HCT116 (cell line): ENCODE measurements around the gene CPLANE2. TPM values are rescaled to one million over a fixed set of nuclear protein-coding genes. Genes with fewer than 3 reads are reported as not detected.

Experiments
- ATAC-seq: fragments of 200-7000 bp; cut with Tn5 transposase; 2 replicates; pipeline ENCODE4 v1.9.1; 2020; ENCODE audit warnings: mild to moderate bottlenecking, moderate library complexity
- BruUV-seq: library from RNA; stranded (reverse); fragments of 400-500 nt; replicated peaks from 2 replicates; lab custom pipeline; 2021; lab: Mats Ljungman, UMichigan
- CTCF ChIA-PET: fragments of 300-600 bp; sonication (Branson Sonifier 250); formaldehyde crosslinking; loops from one replicate; lab custom pipeline; 2021; ENCODE audit warnings: antibody characterized with exemption; lab: Charles Lee
- POLR2A ChIA-PET: fragments of 300-600, 350-600 bp; sonication (Branson Sonifier 250); formaldehyde crosslinking; loops from one replicate; lab custom pipeline; 2021; ENCODE audit warnings: antibody characterized with exemption; lab: Charles Lee
- RAD21 ChIA-PET, 2 experiments: fragments of 300-600 bp; sonication (Branson Sonifier 250); formaldehyde crosslinking; loops; one replicate each; lab custom pipeline; 2023; ENCODE audit warnings: low total read pairs in 2 of 2; ENCODE audit not compliant: uncharacterized antibody in 2 of 2, unreplicated experiment in 2 of 2, low non-redundant PET in 1 of 2; lab: Charles Lee
- DNase-seq: peaks from one replicate; pipeline ENCODE4 v3.0.0-alpha.2; 2010; ENCODE audit warnings: low read depth, low spot score
- H2AFZ ChIP-seq: fragments of 200-600 bp; shearing (Covaris generic), sonication (generic); 2 replicates; pipeline ENCODE4 v1.6.1; 2017; ENCODE audit warnings: low read depth, mixed run types, mixed read lengths, antibody characterized with exemption, low read length; ENCODE audit not compliant: poor library complexity, severe bottlenecking
- H3K27ac ChIP-seq: 2 replicates; pipeline ENCODE4 v1.5.1; 2012; ENCODE audit warnings: low read depth, low read length
- H3K27me3 ChIP-seq: fragments of 200-600 bp; sonication (generic); 2 replicates; pipeline ENCODE4 v1.6.1; 2016; ENCODE audit warnings: mixed run types, low read length, mixed read lengths; ENCODE audit not compliant: insufficient read depth
- H3K36me3 ChIP-seq, 2 experiments: fragments of 200-500 bp in 1 of 2; fragments of 200-600 bp in 1 of 2; sonication (Bioruptor generic) in 1 of 2; sonication (generic) in 1 of 2; 2 replicates each; pipeline versions ENCODE4 v1.5.1 to v1.6.1; 2014 to 2016; ENCODE audit warnings: low read length in 2 of 2, inconsistent platforms in 1 of 2, mixed read lengths in 1 of 2, mixed run types in 1 of 2; ENCODE audit not compliant: insufficient read depth in 2 of 2, control insufficient read depth in 1 of 2
- H3K4me1 ChIP-seq, 2 experiments: fragments of 200-600 bp in 1 of 2; sonication (generic) in 1 of 2; 2 replicates each; pipeline versions ENCODE4 v1.5.1 to v1.6.1; 2012 to 2017; ENCODE audit warnings: low read length in 2 of 2, inconsistent platforms in 1 of 2, mild to moderate bottlenecking in 1 of 2, mixed read lengths in 1 of 2, mixed run types in 1 of 2, moderate library complexity in 1 of 2; ENCODE audit not compliant: insufficient read depth in 2 of 2, control insufficient read depth in 1 of 2
- H3K4me2 ChIP-seq: fragments of 200-600 bp; sonication (generic); 2 replicates; pipeline ENCODE4 v1.6.1; 2017; ENCODE audit warnings: mixed run types, low read length, mixed read lengths
- H3K4me3 ChIP-seq, 2 experiments: fragments of 200-600 bp in 1 of 2; sonication (generic) in 1 of 2; replicated peaks in 1 of 2; 2 replicates each; pipeline ENCODE4 v1.5.1; 2011 to 2016; ENCODE audit warnings: low read length in 2 of 2, control low read depth in 1 of 2, low read depth in 1 of 2, mild to moderate bottlenecking in 1 of 2, mixed read lengths in 1 of 2, mixed run types in 1 of 2
- H3K79me2 ChIP-seq: fragments of 200-600 bp; sonication (generic); 2 replicates; pipeline ENCODE4 v1.6.1; 2017; ENCODE audit warnings: mild to moderate bottlenecking, mixed run types, low read length, moderate library complexity, mixed read lengths; ENCODE audit not compliant: insufficient read depth
- H3K9ac ChIP-seq: fragments of 200-600 bp; sonication (generic); 2 replicates; pipeline ENCODE4 v1.6.1; 2016; ENCODE audit warnings: low read length, mixed read lengths
- H3K9me2 ChIP-seq: fragments of 200-600 bp; sonication (generic), shearing (Covaris generic); 2 replicates; pipeline ENCODE4 v1.6.1; 2017; ENCODE audit warnings: mixed run types, mild to moderate bottlenecking, moderate library complexity; ENCODE audit not compliant: insufficient read depth
- H3K9me3 ChIP-seq, 2 experiments: fragments of 200-500 bp in 1 of 2; fragments of 200-600 bp in 1 of 2; sonication (Bioruptor generic) in 1 of 2; sonication (generic) in 1 of 2; 2 replicates each; pipeline ENCODE4 v1.6.1; 2014 to 2017; ENCODE audit warnings: low read length in 2 of 2, mixed read lengths in 2 of 2, inconsistent platforms in 1 of 2, low read depth in 1 of 2, mild to moderate bottlenecking in 1 of 2, mixed run types in 1 of 2, moderate library complexity in 1 of 2; ENCODE audit not compliant: control insufficient read depth in 1 of 2, insufficient read depth in 1 of 2
- H4K20me1 ChIP-seq: fragments of 200-600 bp; sonication (generic), shearing (Covaris generic); 2 replicates; pipeline ENCODE4 v1.6.1; 2017; ENCODE audit warnings: mixed run types, mild to moderate bottlenecking, moderate library complexity; ENCODE audit not compliant: insufficient read depth
- CBX3 ChIP-seq: IDR thresholded peaks from 2 replicates; pipeline ENCODE4 v1.6.1; 2012; ENCODE audit warnings: low read depth
- CEBPB ChIP-seq: IDR thresholded peaks from 2 replicates; pipeline ENCODE4 v1.6.1; 2012; ENCODE audit warnings: low read depth
- EGR1 ChIP-seq: IDR thresholded peaks from 2 replicates; pipeline ENCODE4 v1.6.1; 2012; ENCODE audit warnings: low read depth
- FOSL1 ChIP-seq: IDR thresholded peaks from 2 replicates; pipeline ENCODE4 v1.6.1; 2012; ENCODE audit warnings: low read depth
- JUND ChIP-seq: IDR thresholded peaks from 2 replicates; pipeline ENCODE4 v1.6.1; 2012
- POLR2A ChIP-seq: IDR thresholded peaks from 2 replicates; pipeline ENCODE4 v1.7.0; 2011; ENCODE audit warnings: borderline replicate concordance; ENCODE audit not compliant: insufficient read depth, insufficient read length; ENCODE audit errors: extremely low read depth
- POLR2AphosphoS5 ChIP-seq: IDR thresholded peaks from 2 replicates; pipeline ENCODE4 v1.6.1; 2011; ENCODE audit warnings: mild to moderate bottlenecking, low read depth, low read length, moderate library complexity
- RAD21 ChIP-seq: IDR thresholded peaks from 2 replicates; pipeline ENCODE4 v1.6.1; 2012; ENCODE audit warnings: low read depth, mild to moderate bottlenecking
- SIN3A ChIP-seq: IDR thresholded peaks from 2 replicates; pipeline ENCODE4 v1.6.1; 2012; ENCODE audit warnings: low read depth
- SP1 ChIP-seq: IDR thresholded peaks from 2 replicates; pipeline ENCODE4 v1.6.1; 2012; ENCODE audit warnings: low read depth
- SRF ChIP-seq: IDR thresholded peaks from 2 replicates; pipeline ENCODE4 v1.6.1; 2012; ENCODE audit warnings: low read depth
- TCF7L2 ChIP-seq: IDR thresholded peaks from 2 replicates; pipeline ENCODE4 v1.7.0; 2011; ENCODE audit warnings: borderline replicate concordance, inconsistent platforms; ENCODE audit not compliant: insufficient read depth, insufficient read length; ENCODE audit errors: extremely low read depth
- YY1 ChIP-seq: IDR thresholded peaks from 2 replicates; pipeline ENCODE4 v1.6.1; 2011; ENCODE audit warnings: low read length, low read depth, moderate library complexity, mild to moderate bottlenecking; ENCODE audit not compliant: insufficient replicate concordance; ENCODE audit errors: extremely low read depth
- ZBTB33 ChIP-seq: IDR thresholded peaks from 2 replicates; pipeline ENCODE4 v1.6.1; 2011; ENCODE audit warnings: mild to moderate bottlenecking, low read length, moderate library complexity; ENCODE audit not compliant: insufficient replicate concordance; ENCODE audit errors: extremely low read depth
- ZFX ChIP-seq: fragments of 450-650 bp; IDR thresholded peaks from 2 replicates; pipeline ENCODE4 v1.6.1; 2017
- intact Hi-C: fragments of 100-400 bp; cut with micrococcal nuclease; formaldehyde crosslinking; loops from 2 replicates; pipeline ENCODE4 v1.10.0; 2022
- total RNA-seq: library from RNA; stranded (reverse); gene quantifications from one replicate; pipeline ENCODE4 v1.2.1, GENCODE V29; 2021; ENCODE audit not compliant: unreplicated experiment
- TF ChIP-seq, protein P1 (sequence below), 3 experiments: fragments of 200-600 bp in 1 of 3; sonication (generic) in 1 of 3; IDR thresholded peaks in 2 of 3; conservative IDR thresholded peaks in 1 of 3; 2 replicates each; pipeline ENCODE4 v1.5.1; 2012 to 2017; ENCODE audit warnings: low read depth in 2 of 3, low read length in 2 of 3, antibody characterized with exemption in 1 of 3, borderline replicate concordance in 1 of 3, control low read depth in 1 of 3, mild to moderate bottlenecking in 1 of 3, mixed read lengths in 1 of 3, mixed run types in 1 of 3, moderate library complexity in 1 of 3; ENCODE audit not compliant: insufficient read depth in 1 of 3
- TF ChIP-seq, protein P2 (sequence below): IDR thresholded peaks from 2 replicates; pipeline ENCODE4 v1.6.1; 2012

The CPLANE2 gene
- total RNA-seq, 1 experiment from 2014 or later: 8.1 TPM

DNA sequence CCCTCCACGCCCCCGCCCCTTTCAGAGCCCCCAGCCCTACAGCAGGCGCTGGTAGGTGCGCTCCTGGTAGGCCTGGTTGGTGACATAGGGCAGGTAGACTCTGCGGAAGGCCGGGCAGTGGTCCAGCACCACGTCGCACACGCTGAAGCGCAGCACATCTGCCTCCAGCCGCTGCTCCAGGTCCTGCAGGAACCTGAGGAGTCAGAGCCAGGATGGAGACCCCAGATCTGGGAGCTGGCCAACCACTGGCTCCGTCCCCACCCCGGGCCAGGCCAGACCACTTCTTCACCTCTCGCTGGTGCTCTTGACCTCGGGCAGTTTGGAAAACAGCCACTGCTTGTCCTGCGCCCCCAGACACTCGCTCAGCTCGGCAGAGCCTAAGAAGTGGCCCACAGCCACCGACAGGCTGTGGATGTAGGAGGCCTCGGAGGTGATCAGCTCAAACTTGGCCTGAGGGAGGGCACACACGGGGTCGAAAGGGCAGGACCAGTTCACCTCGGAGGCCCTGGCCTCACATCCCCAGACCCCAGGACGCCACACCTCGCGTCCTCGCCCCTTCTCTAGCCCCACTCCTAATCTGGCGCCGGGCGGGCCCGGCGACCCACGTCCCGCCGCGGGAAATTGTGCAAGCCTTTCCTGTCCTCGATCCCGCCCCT, 31.0 kb downstream of the CPLANE2 start:
- POLR2A ChIA-PET: interaction anchor here (1.1 kb wide), 1 partner anchor 123 kb away, joined by 6 read pairs; no protein-coding TSS in a partner anchor
- Histone ChIP-seq H3K9ac (peak overlapping the region; percentile 90), H3K9me3 (no peaks in the 10 kb centered on the region), H2AFZ (no peak overlapping the region), H3K36me3 (peaks cover 8 to 27% of the 10 kb centered on the region in 2 experiments; a peak in 1 of 4 replicates), H3K27ac (peak overlapping the region; percentile 82), H3K79me2 (peaks cover 9% of the 10 kb centered on the region; the same call in 1 of the 2 replicates), H3K4me3 (peak overlapping the region; percentile 50 to 73), H4K20me1 (no peaks in the 10 kb centered on the region), H3K4me1 (peaks cover 19 to 46% of the 10 kb centered on the region in 2 experiments), H3K9me2 (no peaks in the 10 kb centered on the region), H3K27me3 (no peaks in the 10 kb centered on the region), H3K4me2 (peak overlapping the region; percentile 95)
- ATAC-seq (peak; percentile 5), DNase-seq (no peak)
- TF ChIP-seq POLR2AphosphoS5: peak; percentile 56; the same call in 1 of the 2 replicates
- TF ChIP-seq CBX3: no peak
- RAD21 ChIA-PET: no interaction called here
- intact Hi-C loops: loop anchor here (1.0 to 2.0 kb wide), 4 partner anchors 10 to 161 kb away; partner anchors contain the start of genes CPLANE2 and SZRD1
- TSS peak; percentile 24 for BruUV-seq
- CTCF ChIA-PET: interaction anchor here (1.1 to 1.6 kb wide), 2 partner anchors 17 to 157 kb away, joined by 4 read pairs; no protein-coding TSS in a partner anchor

DNA sequence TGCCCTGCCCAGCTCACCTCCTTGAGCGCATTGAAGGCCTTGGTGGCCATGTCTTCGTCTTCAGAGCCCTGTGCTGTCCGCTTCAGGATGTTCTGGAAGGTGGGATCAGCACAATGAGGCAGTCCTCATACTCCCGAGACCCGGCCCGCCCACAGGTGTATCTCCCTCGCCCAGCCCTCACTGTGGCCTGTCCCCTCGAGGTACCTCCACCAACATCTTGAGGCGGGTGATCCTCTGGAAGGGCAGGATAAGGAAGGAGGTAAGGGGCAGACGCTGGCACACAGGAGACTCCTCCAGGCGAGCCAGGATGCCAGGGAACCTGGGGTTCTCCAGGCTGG, 31.7 kb downstream of the CPLANE2 start:
- ChIA-PET POLR2A (interaction anchor here (0.8 kb wide), 1 partner anchor 11 kb away, joined by 3 read pairs; no protein-coding TSS in a partner anchor), RAD21 (no interaction called here), CTCF (no interaction called here)
- no peak for ATAC-seq
- Histone ChIP-seq H3K36me3 (peaks cover 10 to 27% of the 10 kb centered on the region in 2 experiments; a peak in 2 of 4 replicates), H3K79me2 (peaks cover 9% of the 10 kb centered on the region; the same call in 1 of the 2 replicates), H3K4me2 (peak overlapping the region; percentile 95), H4K20me1 (no peaks in the 10 kb centered on the region), H3K9me3 (no peaks in the 10 kb centered on the region), H3K4me3 (no peak overlapping the region; a peak in 1 of 4 replicates), H3K9me2 (no peaks in the 10 kb centered on the region), H3K4me1 (peaks cover 19 to 42% of the 10 kb centered on the region in 2 experiments), H3K27ac (peak overlapping the region; percentile 82), H2AFZ (no peak overlapping the region), H3K9ac (peak overlapping the region; percentile 90), H3K27me3 (no peaks in the 10 kb centered on the region)
- no TSS peak for BruUV-seq
- intact Hi-C loops: no loop called here
- no peak for DNase-seq
- no peak for TF ChIP-seq RAD21
- TF ChIP-seq CEBPB: no peak
- TF ChIP-seq FOSL1: no peak
- no peak for TF ChIP-seq JUND
- TF ChIP-seq CBX3: no peak
- no peak for TF ChIP-seq EGR1
- TF ChIP-seq, protein P1, sequence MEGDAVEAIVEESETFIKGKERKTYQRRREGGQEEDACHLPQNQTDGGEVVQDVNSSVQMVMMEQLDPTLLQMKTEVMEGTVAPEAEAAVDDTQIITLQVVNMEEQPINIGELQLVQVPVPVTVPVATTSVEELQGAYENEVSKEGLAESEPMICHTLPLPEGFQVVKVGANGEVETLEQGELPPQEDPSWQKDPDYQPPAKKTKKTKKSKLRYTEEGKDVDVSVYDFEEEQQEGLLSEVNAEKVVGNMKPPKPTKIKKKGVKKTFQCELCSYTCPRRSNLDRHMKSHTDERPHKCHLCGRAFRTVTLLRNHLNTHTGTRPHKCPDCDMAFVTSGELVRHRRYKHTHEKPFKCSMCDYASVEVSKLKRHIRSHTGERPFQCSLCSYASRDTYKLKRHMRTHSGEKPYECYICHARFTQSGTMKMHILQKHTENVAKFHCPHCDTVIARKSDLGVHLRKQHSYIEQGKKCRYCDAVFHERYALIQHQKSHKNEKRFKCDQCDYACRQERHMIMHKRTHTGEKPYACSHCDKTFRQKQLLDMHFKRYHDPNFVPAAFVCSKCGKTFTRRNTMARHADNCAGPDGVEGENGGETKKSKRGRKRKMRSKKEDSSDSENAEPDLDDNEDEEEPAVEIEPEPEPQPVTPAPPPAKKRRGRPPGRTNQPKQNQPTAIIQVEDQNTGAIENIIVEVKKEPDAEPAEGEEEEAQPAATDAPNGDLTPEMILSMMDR (IDR thresholded peaks at IDR 0.05 in 2 of 3, conservative IDR thresholded peaks at IDR 0.05 in 1 of 3; ENCODE audit: borderline replicate concordance in 1 of 3, insufficient read depth in 1 of 3, low read depth in 2 of 3, low read length in 2 of 3): no peak
- no peak for TF ChIP-seq SRF
- TF ChIP-seq ZFX: no peak
- no peak for TF ChIP-seq ZBTB33
- no peak for TF ChIP-seq TCF7L2
- no peak for TF ChIP-seq YY1
- no peak for TF ChIP-seq POLR2A
- TF ChIP-seq, protein P2, sequence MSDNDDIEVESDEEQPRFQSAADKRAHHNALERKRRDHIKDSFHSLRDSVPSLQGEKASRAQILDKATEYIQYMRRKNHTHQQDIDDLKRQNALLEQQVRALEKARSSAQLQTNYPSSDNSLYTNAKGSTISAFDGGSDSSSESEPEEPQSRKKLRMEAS: no peak
- TF ChIP-seq SIN3A: no peak
- no peak for TF ChIP-seq SP1
